ENCODE results near the gene HLA-G. TPM values are rescaled to one million over a fixed set of nuclear protein-coding genes. Genes with fewer than 3 reads are reported as not detected.

The HLA-G gene
- total RNA-seq, 1 experiment from 2014 or later, result 0.50 TPM

- peaks cover 14% of the 10 kb centered on the region for H3F3A ChIP-seq (ENCODE audit: insufficient read depth, low read depth)
- H2AFZ ChIP-seq, result no peak overlapping the region
- H3K79me2 ChIP-seq (ENCODE audit: low read depth), result no peaks in the 10 kb centered on the region
- no peaks in the 10 kb centered on the region for H3K4me1 ChIP-seq (replicated peaks; ENCODE audit: insufficient read depth)
- intact Hi-C loops (cut with micrococcal nuclease; ENCODE audit: unreplicated experiment), result loop anchor here (1.0 kb wide), 3 partner anchors 165 to 322 kb away; no protein-coding TSS in a partner anchor
- BruUV-seq (replicated peaks), result no TSS peak
- H3K4me2 ChIP-seq, result 0 out of 2 replicates have a peak overlapping the region, but pooled peaks have one; percentile 29
- no peaks in the 10 kb centered on the region for H3K27me3 ChIP-seq (ENCODE audit: insufficient read depth, low read depth)
- peak; percentile 95 for TF ChIP-seq CTCF (conservative IDR thresholded peaks at IDR 0.05)
- TF ChIP-seq EZH2 (IDR thresholded peaks at IDR 0.05; ENCODE audit: low read depth), result no peak
- ChIA-PET CTCF (interaction anchor here (0.6 to 1.2 kb wide), 7 partner anchors 113 to 1239 kb away, joined by 3 to 13 read pairs (median 4); no protein-coding TSS in a partner anchor), POLR2A (ENCODE audit: unreplicated experiment) (no interaction called here)
- peaks cover 10% of the 10 kb centered on the region; the same call in 1 of the 2 replicates for H3K9me3 ChIP-seq (ENCODE audit: insufficient read depth, low read depth)
- H3K4me3 ChIP-seq, result no peak overlapping the region
- DNase-seq, result peak; percentile 43 to 79
- H4K20me1 ChIP-seq (ENCODE audit: insufficient read depth), result no peaks in the 10 kb centered on the region
- peaks cover 3% of the 10 kb centered on the region; the same call in 1 of the 2 replicates for H3K36me3 ChIP-seq (ENCODE audit: low read depth)
- no peaks in the 10 kb centered on the region for H3K9me2 ChIP-seq (ENCODE audit: insufficient read depth)
- no peak overlapping the region for H3K27ac ChIP-seq
Observed at GRCh38 chr6:29847871-29848630, 20.4 kb downstream of the HLA-G start.

GRCh38 chr6:29850011-29850553 is 22.5 kb downstream of the HLA-G start:
- H3K9me2 ChIP-seq (ENCODE audit: insufficient read depth), result no peaks in the 10 kb centered on the region
- no TSS peak for BruUV-seq (replicated peaks)
- POLR2A ChIA-PET (ENCODE audit: unreplicated experiment), result no interaction called here
- peaks cover 7% of the 10 kb centered on the region; the same call in 1 of the 2 replicates for H3K9me3 ChIP-seq (ENCODE audit: insufficient read depth, low read depth)
- H3F3A ChIP-seq (ENCODE audit: insufficient read depth, low read depth), result peaks cover 8% of the 10 kb centered on the region
- no peak overlapping the region for H3K4me2 ChIP-seq
- no peak for TF ChIP-seq CTCF (conservative IDR thresholded peaks at IDR 0.05)
- TF ChIP-seq EZH2 (IDR thresholded peaks at IDR 0.05; ENCODE audit: low read depth), result no peak
- no peaks in the 10 kb centered on the region for H3K4me1 ChIP-seq (replicated peaks; ENCODE audit: insufficient read depth)
- no peak overlapping the region for H3K27ac ChIP-seq
- no peaks in the 10 kb centered on the region for H4K20me1 ChIP-seq (ENCODE audit: insufficient read depth)
- CTCF ChIA-PET, result no interaction called here
- intact Hi-C loops (cut with micrococcal nuclease; ENCODE audit: unreplicated experiment), result no loop called here
- H3K4me3 ChIP-seq, result no peak overlapping the region
- no peak for DNase-seq
- H3K79me2 ChIP-seq (ENCODE audit: low read depth), result no peaks in the 10 kb centered on the region
- H2AFZ ChIP-seq, result no peak overlapping the region
- no peaks in the 10 kb centered on the region for H3K27me3 ChIP-seq (ENCODE audit: insufficient read depth, low read depth)
- peaks cover 3% of the 10 kb centered on the region; the same call in 1 of the 2 replicates for H3K36me3 ChIP-seq (ENCODE audit: low read depth)

GRCh38 chr6:29851190-29851589 is 23.6 kb downstream of the HLA-G start:
- Histone ChIP-seq H3K27ac (no peak overlapping the region), H3K9me3 (ENCODE audit: insufficient read depth, low read depth) (peaks cover under 1% of the 10 kb centered on the region; the same call in 1 of the 2 replicates), H3K79me2 (ENCODE audit: low read depth) (no peaks in the 10 kb centered on the region), H3K36me3 (ENCODE audit: low read depth) (no peaks in the 10 kb centered on the region), H3K4me3 (no peak overlapping the region), H3K9me2 (ENCODE audit: insufficient read depth) (no peaks in the 10 kb centered on the region), H4K20me1 (ENCODE audit: insufficient read depth) (no peaks in the 10 kb centered on the region), H3F3A (ENCODE audit: insufficient read depth, low read depth) (no peaks in the 10 kb centered on the region), H3K27me3 (ENCODE audit: insufficient read depth, low read depth) (no peaks in the 10 kb centered on the region), H2AFZ (no peak overlapping the region), H3K4me1 (replicated peaks; ENCODE audit: insufficient read depth) (no peaks in the 10 kb centered on the region), H3K4me2 (no peak overlapping the region)
- TF ChIP-seq CTCF (conservative IDR thresholded peaks at IDR 0.05) (no peak), EZH2 (IDR thresholded peaks at IDR 0.05; ENCODE audit: low read depth) (no peak)
- no peak for DNase-seq
- intact Hi-C loops (cut with micrococcal nuclease; ENCODE audit: unreplicated experiment), result no loop called here
- ChIA-PET POLR2A (ENCODE audit: unreplicated experiment) (no interaction called here), CTCF (no interaction called here)
- no TSS peak for BruUV-seq (replicated peaks)
